SU-DHL-6 (cell line): ENCODE results near the gene TNIK.

ENCODE experiments used
- H2AFZ ChIP-seq: fragments of 200-600 bp; sonication (generic); 2 replicates; pipeline ENCODE4 v1.6.1; 2014; ENCODE audit warnings: low read depth, mild to moderate bottlenecking, moderate library complexity, mixed read lengths, antibody characterized with exemption, low read length; ENCODE audit not compliant: severe bottlenecking
- H3F3A ChIP-seq: fragments of 200-600 bp; shearing (Covaris generic); 2 replicates; pipeline ENCODE4 v1.6.0; 2016; ENCODE audit warnings: antibody characterized with exemption, mild to moderate bottlenecking; ENCODE audit not compliant: insufficient read depth
- H3K27ac ChIP-seq: fragments of 200-600 bp; sonication (generic); 2 replicates; pipeline ENCODE4 v1.5.1; 2016; ENCODE audit warnings: low read depth, mild to moderate bottlenecking, low read length, moderate library complexity, mixed read lengths
- H3K27me3 ChIP-seq: fragments of 200-600 bp; sonication (generic), shearing (Covaris generic); 2 replicates; pipeline ENCODE4 v1.6.0; 2014; ENCODE audit warnings: mild to moderate bottlenecking, low read length
- H3K36me3 ChIP-seq: fragments of 200-600 bp; sonication (generic); 2 replicates; pipeline ENCODE4 v1.6.1; 2014; ENCODE audit warnings: mild to moderate bottlenecking, low read length, mixed read lengths
- H3K4me2 ChIP-seq: fragments of 300-600, 200-600 bp; shearing (Covaris generic), sonication (generic); 2 replicates; pipeline ENCODE4 v1.6.0; 2014; ENCODE audit warnings: low read length, low read depth, mild to moderate bottlenecking; ENCODE audit not compliant: poor library complexity, severe bottlenecking
- H3K4me3 ChIP-seq: fragments of 200-600 bp; sonication (generic); 2 replicates; pipeline ENCODE4 v1.5.1; 2014; ENCODE audit warnings: antibody characterized with exemption, low read length, mild to moderate bottlenecking, mixed read lengths; ENCODE audit not compliant: insufficient read depth, poor library complexity, severe bottlenecking
- H3K79me2 ChIP-seq: fragments of 200-600 bp; sonication (generic); 2 replicates; pipeline ENCODE4 v1.6.1; 2014; ENCODE audit warnings: mild to moderate bottlenecking, low read length, moderate library complexity; ENCODE audit not compliant: insufficient read depth
- H3K9ac ChIP-seq: fragments of 200-600 bp; sonication (generic); 2 replicates; pipeline ENCODE4 v1.7.0; 2014; ENCODE audit warnings: mild to moderate bottlenecking, low read length
- H3K9me2 ChIP-seq: fragments of 200-600 bp; sonication (generic); replicated peaks from 2 replicates; pipeline ENCODE4 v1.6.1; 2014; ENCODE audit warnings: low read length; ENCODE audit not compliant: insufficient read depth
- H3K9me3 ChIP-seq: fragments of 200-600 bp; sonication (generic); 2 replicates; pipeline ENCODE4 v1.6.1; 2014; ENCODE audit warnings: low read length, mixed read lengths; ENCODE audit not compliant: insufficient read depth
- H4K20me1 ChIP-seq: fragments of 200-600 bp; sonication (generic); 2 replicates; pipeline ENCODE4 v1.6.1; 2014; ENCODE audit warnings: low read depth, mild to moderate bottlenecking, antibody characterized with exemption, low read length, moderate library complexity, mixed read lengths
- CTCF ChIP-seq: fragments of 200-600 bp; sonication (generic); IDR thresholded peaks from one replicate; pipeline ENCODE4 v1.5.1; 2017; ENCODE audit warnings: antibody characterized with exemption, mild to moderate bottlenecking, low read length, moderate library complexity; ENCODE audit not compliant: insufficient read depth, poor library complexity, severe bottlenecking
- EZH2phosphoT487 ChIP-seq: fragments of 200-600 bp; sonication (generic), shearing (Covaris generic); conservative IDR thresholded peaks from 2 replicates; pipeline ENCODE4 v1.6.1; 2018; ENCODE audit warnings: mild to moderate bottlenecking, antibody characterized with exemption, low read length, moderate library complexity, mixed read lengths

TNIK gene

GRCh38 chr3:171358181-171358880 is 101.9 kb downstream of the TNIK start:
- Histone ChIP-seq H3K36me3 (no peaks in the 10 kb centered on the region), H3K79me2 (no peaks in the 10 kb centered on the region), H3K4me2 (no peak overlapping the region), H3K4me3 (no peak overlapping the region), H3K27ac (no peak overlapping the region), H3K9ac (no peak overlapping the region), H3K9me3 (no peaks in the 10 kb centered on the region), H3F3A (no peaks in the 10 kb centered on the region), H3K9me2 (no peaks in the 10 kb centered on the region), H2AFZ (no peak overlapping the region), H4K20me1 (no peaks in the 10 kb centered on the region), H3K27me3 (no peaks in the 10 kb centered on the region)
- TF ChIP-seq EZH2phosphoT487, result no peak
- TF ChIP-seq CTCF, result no peak

- Histone ChIP-seq H3K27ac (no peak overlapping the region), H3K27me3 (no peaks in the 10 kb centered on the region), H3K4me3 (no peak overlapping the region), H3K9me3 (no peaks in the 10 kb centered on the region), H3K79me2 (no peaks in the 10 kb centered on the region), H3F3A (no peaks in the 10 kb centered on the region), H3K9ac (no peak overlapping the region), H2AFZ (no peak overlapping the region), H3K9me2 (no peaks in the 10 kb centered on the region), H4K20me1 (no peaks in the 10 kb centered on the region), H3K4me2 (no peak overlapping the region), H3K36me3 (no peaks in the 10 kb centered on the region)
- no peak for TF ChIP-seq CTCF
- no peak for TF ChIP-seq EZH2phosphoT487
These were observed 102.5 kb downstream of the TNIK start for GRCh38 chr3:171357721-171358120.

- H3K9ac ChIP-seq, result no peak overlapping the region
- H3K79me2 ChIP-seq, result no peaks in the 10 kb centered on the region
- H3K27me3 ChIP-seq, result no peaks in the 10 kb centered on the region
- no peak overlapping the region for H3K4me3 ChIP-seq
- no peaks in the 10 kb centered on the region for H3F3A ChIP-seq
- H3K4me2 ChIP-seq, result no peak overlapping the region
- no peak overlapping the region for H2AFZ ChIP-seq
- no peaks in the 10 kb centered on the region for H3K36me3 ChIP-seq
- TF ChIP-seq CTCF, result no peak
- TF ChIP-seq EZH2phosphoT487, result no peak
- no peaks in the 10 kb centered on the region for H4K20me1 ChIP-seq
- no peaks in the 10 kb centered on the region for H3K9me2 ChIP-seq
- no peaks in the 10 kb centered on the region for H3K9me3 ChIP-seq
- H3K27ac ChIP-seq, result no peak overlapping the region
These were observed 104.0 kb downstream of the TNIK start for GRCh38 chr3:171356251-171356650.
